HG03558 (cell line): Measurements from ENCODE around the gene P2RY6.

Source experiments
- ATAC-seq: cut with Tn5 transposase; IDR thresholded peaks from one replicate; pipeline ENCODE4 v1.9.1; 2021; ENCODE audit warnings: moderate number of reproducible peaks; ENCODE audit not compliant: unreplicated experiment; ENCODE audit errors: extremely low read depth

The P2RY6 gene

GRCh38 chr11:73293356-73293936, 21.3 kb downstream of the P2RY6 start:
- no peak for ATAC-seq

DNA sequence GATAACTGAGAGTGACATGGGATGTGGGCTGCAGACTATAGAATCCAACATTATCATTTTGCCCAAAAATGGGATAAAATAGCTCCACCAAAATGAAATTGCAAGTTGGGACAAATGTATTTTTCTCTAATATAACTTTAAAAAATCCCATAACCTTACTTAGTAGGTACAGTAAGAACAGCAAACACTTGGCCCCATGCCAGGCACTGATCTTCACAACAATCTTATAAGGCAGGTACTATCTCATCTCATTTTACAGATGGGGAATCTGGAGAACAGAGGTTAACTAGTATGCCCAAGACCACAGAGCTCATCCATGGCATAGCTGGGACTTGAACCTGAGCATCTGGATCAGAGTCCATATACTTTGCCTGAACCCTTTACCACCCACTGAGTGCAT, 22.5 kb downstream of the P2RY6 start:
- no peak for ATAC-seq

DNA sequence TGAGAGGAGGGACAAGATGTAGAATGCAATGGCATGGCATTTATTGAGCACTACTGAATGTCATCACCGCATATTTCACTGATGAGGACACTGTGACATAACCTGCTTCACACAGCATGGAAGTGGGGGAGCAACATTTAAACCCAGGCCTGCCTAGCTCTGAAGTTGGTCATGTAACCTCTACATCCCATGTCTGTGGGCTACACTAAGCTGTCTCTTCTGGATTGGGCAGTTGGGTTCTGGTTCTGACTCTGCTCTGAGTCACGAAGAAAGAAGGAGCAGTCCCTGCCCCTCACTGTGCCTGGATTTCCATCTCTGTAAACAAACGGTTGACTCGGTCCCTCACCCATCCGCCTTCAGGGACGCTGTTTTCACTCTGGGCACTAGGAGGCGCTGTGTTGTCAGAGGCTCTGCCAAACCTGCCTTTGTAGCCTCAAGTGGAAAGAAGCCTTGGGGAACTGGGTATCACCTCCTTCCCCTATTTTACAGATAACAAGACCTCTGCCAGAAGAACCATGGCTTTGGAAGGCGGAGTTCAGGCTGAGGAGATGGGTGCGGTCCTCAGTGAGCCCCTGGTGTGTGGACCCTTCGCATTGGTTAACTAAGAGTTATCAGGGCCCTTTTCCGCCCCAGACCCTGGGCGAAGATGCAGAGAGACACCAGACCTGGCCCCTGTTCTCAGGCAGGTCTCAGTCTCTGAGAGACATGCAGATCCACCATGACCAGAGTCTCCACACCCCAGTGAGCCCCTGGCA, 23.3 kb downstream of the P2RY6 start:
- no peak for ATAC-seq

DNA sequence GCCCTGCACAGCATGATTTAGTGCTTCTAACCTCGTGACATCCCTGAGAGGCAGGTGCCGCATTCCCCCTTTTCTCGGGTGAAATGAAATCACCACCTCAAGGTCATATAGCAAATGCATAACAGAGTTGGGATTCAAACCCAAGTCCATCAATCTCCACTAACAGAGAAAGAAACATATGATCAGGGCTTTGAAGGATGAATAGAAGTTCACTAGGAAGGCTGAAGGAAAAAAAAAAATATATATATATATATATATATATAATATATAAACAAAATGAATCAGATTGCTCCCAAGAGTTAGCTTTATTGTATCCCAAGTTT, 23.8 kb downstream of the P2RY6 start:
- no peak for ATAC-seq

DNA sequence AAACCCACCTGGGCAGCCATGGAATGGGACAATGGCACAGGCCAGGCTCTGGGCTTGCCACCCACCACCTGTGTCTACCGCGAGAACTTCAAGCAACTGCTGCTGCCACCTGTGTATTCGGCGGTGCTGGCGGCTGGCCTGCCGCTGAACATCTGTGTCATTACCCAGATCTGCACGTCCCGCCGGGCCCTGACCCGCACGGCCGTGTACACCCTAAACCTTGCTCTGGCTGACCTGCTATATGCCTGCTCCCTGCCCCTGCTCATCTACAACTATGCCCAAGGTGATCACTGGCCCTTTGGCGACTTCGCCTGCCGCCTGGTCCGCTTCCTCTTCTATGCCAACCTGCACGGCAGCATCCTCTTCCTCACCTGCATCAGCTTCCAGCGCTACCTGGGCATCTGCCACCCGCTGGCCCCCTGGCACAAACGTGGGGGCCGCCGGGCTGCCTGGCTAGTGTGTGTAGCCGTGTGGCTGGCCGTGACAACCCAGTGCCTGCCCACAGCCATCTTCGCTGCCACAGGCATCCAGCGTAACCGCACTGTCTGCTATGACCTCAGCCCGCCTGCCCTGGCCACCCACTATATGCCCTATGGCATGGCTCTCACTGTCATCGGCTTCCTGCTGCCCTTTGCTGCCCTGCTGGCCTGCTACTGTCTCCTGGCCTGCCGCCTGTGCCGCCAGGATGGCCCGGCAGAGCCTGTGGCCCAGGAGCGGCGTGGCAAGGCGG, 24.5 kb downstream of the P2RY6 start:
- ATAC-seq: no peak

- no peak for ATAC-seq
Measured at GRCh38 chr11:73297231-73297590, 25.1 kb downstream of the P2RY6 start.

GRCh38 chr11:73297702-73298101, 25.6 kb downstream of the P2RY6 start:
- no peak for ATAC-seq

DNA sequence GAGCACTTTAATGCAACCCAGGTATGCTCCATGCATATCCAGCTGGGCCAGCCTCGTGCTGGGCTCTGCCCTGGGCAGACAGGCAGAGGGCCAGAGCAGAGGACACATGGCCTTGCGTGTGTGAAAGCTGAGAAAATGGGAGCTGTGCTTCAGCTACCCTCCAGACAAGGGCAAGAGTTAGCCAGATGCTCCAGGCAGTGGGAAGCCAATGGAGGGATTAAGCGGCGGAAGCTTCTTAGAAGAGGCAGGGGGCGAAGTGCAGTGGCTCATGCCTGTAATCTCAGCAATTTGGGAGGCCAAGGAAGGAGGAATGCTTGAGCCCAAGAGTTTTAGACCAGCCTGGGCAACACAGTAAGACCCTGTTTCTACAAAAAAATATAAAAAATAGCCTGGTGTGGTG, 26.1 kb downstream of the P2RY6 start:
- no peak for ATAC-seq

DNA sequence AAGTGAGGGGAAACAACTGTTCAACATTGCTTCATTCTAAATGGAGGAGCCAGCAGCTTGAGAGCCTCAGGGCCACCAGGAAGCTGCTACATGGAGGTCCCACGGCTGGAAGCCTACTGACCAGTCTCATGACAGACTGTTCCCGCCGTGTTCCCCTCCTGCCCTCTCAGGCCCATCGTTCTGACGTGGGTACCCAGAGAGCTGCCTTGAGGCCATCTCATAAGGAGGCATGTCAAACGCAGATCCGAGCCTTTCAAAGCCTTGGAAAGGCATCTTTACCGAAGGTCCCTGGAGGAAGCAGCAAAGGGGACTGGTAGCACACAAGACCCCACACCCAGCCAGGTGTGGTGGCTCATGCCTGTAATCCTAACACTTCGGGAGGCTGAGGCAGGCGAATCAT, 27.6 kb downstream of the P2RY6 start:
- ATAC-seq: no peak

DNA sequence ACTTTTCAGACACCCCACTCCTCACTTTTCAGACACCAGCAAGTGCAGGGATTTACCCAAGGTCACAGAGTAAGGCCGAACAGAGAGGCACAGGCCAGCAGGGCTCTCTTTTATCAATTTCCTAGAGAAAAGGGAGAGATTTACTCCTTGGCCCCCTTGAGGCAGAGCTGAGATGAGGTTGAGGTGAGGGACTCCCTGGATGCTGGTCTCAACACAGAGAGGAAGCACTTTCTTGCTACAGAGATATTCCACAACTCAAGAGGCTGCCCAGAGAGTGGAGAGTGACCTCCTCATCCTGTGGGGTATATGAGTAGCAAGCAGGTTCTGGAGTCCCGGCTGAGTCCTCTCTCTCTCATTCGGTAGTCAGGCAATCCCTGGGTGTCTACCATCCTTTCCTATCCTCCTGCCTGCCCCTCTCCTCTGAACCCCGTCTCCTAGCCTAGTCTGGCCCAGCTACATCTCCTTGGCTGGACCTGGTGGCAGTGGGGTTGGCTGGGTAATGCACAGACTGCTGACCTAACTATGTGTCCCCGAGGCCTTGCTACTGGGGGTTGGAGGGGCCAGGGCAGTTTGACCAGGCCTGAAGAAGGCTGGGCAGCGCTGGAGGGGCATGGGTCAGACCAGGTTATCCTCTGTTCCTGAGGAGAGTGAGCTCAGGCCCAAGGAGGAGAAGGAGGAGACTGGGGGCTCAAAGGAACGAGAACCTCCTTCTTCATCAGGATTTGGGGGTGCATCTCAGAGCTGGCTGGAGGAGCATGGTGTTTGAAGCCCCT, 34.1 kb downstream of the P2RY6 start:
- no peak for ATAC-seq

DNA sequence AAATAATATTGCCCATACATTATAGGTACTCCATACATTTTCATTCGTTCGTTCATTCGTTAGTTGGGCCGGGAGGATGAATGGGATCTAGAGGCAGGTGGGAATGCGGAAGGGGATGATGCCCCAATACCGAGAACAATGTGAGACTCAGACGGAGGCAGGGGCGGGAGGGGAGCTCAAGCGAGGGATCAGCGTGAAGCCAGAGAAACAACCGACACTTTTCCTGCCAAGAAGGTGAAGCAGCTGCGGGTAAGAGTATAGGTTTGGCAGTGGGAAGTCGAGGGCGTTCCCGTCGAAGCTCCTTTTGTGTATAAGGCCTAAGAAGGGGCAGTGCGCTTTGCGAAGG, 34.8 kb downstream of the P2RY6 start:
- no peak for ATAC-seq

- ATAC-seq: no peak
Measured at GRCh38 chr11:73307323-73308002, 35.3 kb downstream of the P2RY6 start.

DNA sequence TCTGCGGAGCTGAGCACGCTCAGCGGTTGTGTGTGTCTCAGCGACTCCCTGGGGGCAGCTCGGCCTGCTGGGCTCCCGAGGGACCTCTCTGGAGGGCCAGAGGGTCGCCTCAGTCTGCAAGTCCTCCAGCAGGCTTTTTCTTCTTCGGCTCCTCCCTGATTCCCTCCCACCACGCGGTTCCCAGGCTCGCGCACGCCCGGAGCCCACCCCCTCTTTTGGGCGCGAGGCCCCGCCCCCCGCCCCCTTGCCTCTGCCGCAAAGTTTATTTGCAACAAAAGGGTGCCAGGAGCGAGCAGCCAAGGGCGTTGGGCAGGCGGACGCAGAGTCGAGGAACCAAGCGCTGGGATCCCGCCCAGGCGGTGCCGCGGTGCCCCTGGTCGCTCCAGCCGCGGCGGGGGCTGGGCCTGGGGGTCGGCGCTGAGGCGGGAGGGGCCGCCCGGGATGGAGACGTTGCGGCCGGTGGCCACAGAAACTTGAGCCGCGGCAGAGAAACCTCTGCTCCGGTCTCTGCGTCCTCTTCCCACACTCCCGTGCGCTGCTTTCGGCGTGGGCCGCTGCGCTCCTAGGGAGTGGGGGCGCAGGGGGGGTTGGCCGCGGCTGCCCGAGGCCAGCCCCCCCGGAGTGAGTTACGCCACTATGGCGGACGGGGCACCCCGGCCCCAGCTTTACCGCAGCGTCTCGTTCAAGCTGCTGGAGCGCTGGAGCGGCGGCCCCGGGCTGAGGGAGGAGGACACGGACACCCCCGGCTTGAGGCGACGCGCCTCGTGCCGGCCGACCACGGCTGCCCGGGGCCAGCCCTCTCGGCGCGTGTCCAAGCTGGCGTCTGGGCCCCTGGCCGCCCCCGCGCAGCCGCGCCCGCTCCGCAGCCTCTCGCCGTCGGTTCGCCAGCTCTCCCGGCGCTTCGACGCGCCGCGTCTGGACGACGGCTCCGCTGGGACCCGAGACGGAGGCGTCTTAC, 36.1 kb downstream of the P2RY6 start, which contains the start of gene ARHGEF17:
TSS of gene ARHGEF17 (plus strand) at position 274 of the 958 bp plus-strand sequence. CDS start at position 637, 363 bp downstream.
- no peak for ATAC-seq

- no peak for ATAC-seq
Measured at GRCh38 chr11:73308961-73309919, 37.1 kb downstream of the P2RY6 start.

DNA sequence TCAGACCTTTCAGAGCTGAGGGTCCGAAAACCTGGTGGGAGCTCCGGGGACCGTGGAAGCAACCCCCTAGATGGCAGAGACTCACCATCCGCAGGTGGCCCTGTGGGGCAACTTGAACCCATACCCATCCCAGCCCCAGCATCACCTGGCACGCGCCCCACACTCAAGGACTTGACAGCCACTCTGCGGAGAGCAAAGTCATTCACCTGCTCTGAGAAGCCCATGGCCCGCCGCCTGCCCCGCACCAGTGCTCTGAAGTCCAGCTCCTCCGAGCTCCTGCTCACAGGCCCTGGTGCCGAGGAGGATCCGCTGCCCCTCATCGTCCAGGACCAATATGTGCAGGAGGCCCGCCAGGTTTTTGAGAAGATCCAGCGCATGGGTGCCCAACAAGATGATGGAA, 37.9 kb downstream of the P2RY6 start:
- ATAC-seq: no peak

- no peak for ATAC-seq
Measured at GRCh38 chr11:73310661-73311393, 38.7 kb downstream of the P2RY6 start.

- ATAC-seq: no peak
Measured at GRCh38 chr11:73311394-73311869, 39.3 kb downstream of the P2RY6 start.
